Mucosa of rectum (tissue), 2 donors: ENCODE results near the gene MLST8.
"Not testable (repeated sequence)": the region's sequence is repeated elsewhere in the genome, so short reads cannot be mapped to it uniquely, and the experiment has no call there.

Source experiments
- H3K27ac ChIP-seq, 2 donors: one replicate each; pipeline ENCODE4 v1.7.0; 2013; ENCODE audit warnings: inconsistent platforms in 2 of 2, low read depth in 2 of 2, low read length in 2 of 2
- H3K27me3 ChIP-seq, 2 donors: one replicate each; pipeline ENCODE4 v1.7.0; 2013; ENCODE audit warnings: low read length in 2 of 2; ENCODE audit not compliant: control insufficient read depth in 2 of 2, insufficient read depth in 2 of 2
- H3K36me3 ChIP-seq, 2 donors: one replicate each; pipeline ENCODE4 v1.7.0; 2013; ENCODE audit warnings: low read length in 2 of 2; ENCODE audit not compliant: control insufficient read depth in 2 of 2, insufficient read depth in 2 of 2
- H3K4me1 ChIP-seq, 2 donors: one replicate each; pipeline ENCODE4 v1.7.0; 2013; ENCODE audit warnings: low read length in 2 of 2, mild to moderate bottlenecking in 1 of 2; ENCODE audit not compliant: control insufficient read depth in 2 of 2, insufficient read depth in 2 of 2
- H3K4me3 ChIP-seq, 2 donors: one replicate each; pipeline ENCODE4 v1.7.0; 2013; ENCODE audit warnings: low read length in 2 of 2
- H3K9ac ChIP-seq, 2 donors: one replicate each; pipeline ENCODE4 v1.7.0; 2013; ENCODE audit warnings: low read length in 2 of 2, low read depth in 1 of 2, mild to moderate bottlenecking in 1 of 2
- H3K9me3 ChIP-seq, 2 donors: one replicate each; pipeline ENCODE4 v1.7.0; 2013; ENCODE audit warnings: low read length in 2 of 2; ENCODE audit not compliant: control insufficient read depth in 2 of 2
- donor health status: healthy.
- donor health status: Normal muscosa, but diverticular disease.

MLST8 gene

GRCh38 chr16:2244926-2245795 lies 39.9 kb downstream of the MLST8 start:
- Histone ChIP-seq H3K27me3 (no peaks in the 10 kb centered on the region), H3K36me3 (peaks cover 26 to 44% of the 10 kb centered on the region in 2 donors), H3K27ac (no peak overlapping the region), H3K4me3 (no peak overlapping the region), H3K9me3 (no peaks in the 10 kb centered on the region), H3K4me1 (peaks cover under 1 to 3% of the 10 kb centered on the region in 2 donors), H3K9ac (no peak overlapping the region)

DNA sequence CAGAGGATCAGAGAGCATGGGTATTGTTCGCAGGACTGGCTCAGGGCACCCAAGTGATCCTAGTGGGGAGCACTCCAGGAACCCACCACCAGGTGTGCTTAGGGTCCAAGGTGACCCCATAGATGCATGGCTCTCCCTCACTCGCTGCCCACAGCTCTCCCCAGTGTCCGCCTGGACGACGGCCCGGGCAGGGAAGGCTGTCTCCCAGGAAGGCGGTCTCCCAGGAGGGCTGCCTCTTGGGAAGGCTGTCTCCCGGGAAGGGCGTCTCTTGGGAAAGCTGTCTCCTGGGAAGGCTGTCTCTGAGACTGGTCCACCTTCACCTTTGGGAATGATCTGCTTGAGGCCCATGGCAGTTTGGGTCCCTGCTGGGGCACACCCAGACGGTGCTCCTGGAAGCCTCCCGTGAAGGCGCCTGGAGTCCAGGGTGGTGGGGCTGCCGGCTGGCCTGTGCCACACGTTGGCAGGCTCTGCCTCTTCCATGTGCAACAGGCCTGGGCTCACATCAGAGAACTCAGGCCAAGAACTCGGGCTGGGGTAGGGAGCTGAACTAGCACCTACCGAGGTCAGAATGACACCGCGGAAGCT lies 41.1 kb downstream of the MLST8 start:
- peaks cover 26 to 44% of the 10 kb centered on the region in 2 donors for H3K36me3 ChIP-seq
- no peaks in the 10 kb centered on the region for H3K27me3 ChIP-seq
- no peaks in the 10 kb centered on the region for H3K9me3 ChIP-seq

GRCh38 chr16:2250652-2251295 lies 45.5 kb downstream of the MLST8 start:
- Histone ChIP-seq H3K9me3 (no peaks in the 10 kb centered on the region), H3K4me3 (peak overlapping the region; percentile 78 to 83), H3K36me3 (peaks cover 28 to 34% of the 10 kb centered on the region in 2 donors), H3K4me1 (peaks cover 11 to 16% of the 10 kb centered on the region in 2 donors), H3K27me3 (no peaks in the 10 kb centered on the region), H3K9ac (peak overlapping the region; percentile 80 to 84), H3K27ac (peak overlapping the region; percentile 89)

More for the DNA sequence above, 41.1 kb downstream of the MLST8 start:
- H3K4me1 ChIP-seq = peaks cover 3 to 9% of the 10 kb centered on the region in 2 donors
- H3K9ac ChIP-seq = no peak overlapping the region
- H3K27ac ChIP-seq = no peak overlapping the region
- H3K4me3 ChIP-seq = no peak overlapping the region

- Histone ChIP-seq H3K4me3 (peak within 1 kb of the TSS; percentile 78 to 83), H3K9me3 (no peaks in the 10 kb centered on the region), H3K9ac (peak within 1 kb of the TSS; percentile 80 to 84), H3K27ac (peak within 1 kb of the TSS; percentile 89), H3K27me3 (no peaks in the 10 kb centered on the region), H3K36me3 (peaks cover 28 to 34% of the 10 kb centered on the region in 2 donors), H3K4me1 (peaks cover 11 to 16% of the 10 kb centered on the region in 2 donors)
Observed at GRCh38 chr16:2251296-2252111, 46.2 kb downstream of the MLST8 start, which contains the start of gene ECI1. TSS of gene ECI1 (minus strand) at chr16:2251587. CDS start at chr16:2251566, 21 bp downstream.

DNA sequence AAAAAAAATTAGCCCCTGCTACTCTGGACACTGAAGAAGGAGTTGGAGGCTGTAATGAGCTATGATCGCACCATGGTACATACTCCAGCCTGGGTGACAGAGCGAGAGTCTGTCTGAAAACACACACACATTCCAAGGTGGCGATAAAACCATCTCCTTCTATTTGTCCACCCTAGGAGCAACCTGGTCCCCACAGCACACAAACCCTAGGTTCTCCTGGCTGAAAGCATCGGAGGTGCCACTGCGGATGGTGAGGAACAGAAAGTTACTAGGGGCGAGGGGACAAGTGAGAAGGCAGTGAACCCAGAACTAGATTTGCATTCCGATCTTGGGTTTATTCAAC lies 47.5 kb downstream of the MLST8 start:
- Histone ChIP-seq H3K36me3 (peaks cover 38 to 43% of the 10 kb centered on the region in 2 donors), H3K4me1 (peaks cover 11 to 16% of the 10 kb centered on the region in 2 donors), H3K27ac (no peak overlapping the region), H3K9ac (no peak overlapping the region), H3K4me3 (no peak overlapping the region), H3K27me3 (no peaks in the 10 kb centered on the region), H3K9me3 (no peaks in the 10 kb centered on the region)

GRCh38 chr16:2253293-2253692 lies 48.0 kb downstream of the MLST8 start:
- Histone ChIP-seq H3K9me3 (no peaks in the 10 kb centered on the region), H3K27ac (no peak overlapping the region), H3K27me3 (no peaks in the 10 kb centered on the region), H3K36me3 (peaks cover 43 to 45% of the 10 kb centered on the region in 2 donors), H3K4me1 (peaks cover 11 to 16% of the 10 kb centered on the region in 2 donors), H3K9ac (no peak overlapping the region), H3K4me3 (no peak overlapping the region)

DNA sequence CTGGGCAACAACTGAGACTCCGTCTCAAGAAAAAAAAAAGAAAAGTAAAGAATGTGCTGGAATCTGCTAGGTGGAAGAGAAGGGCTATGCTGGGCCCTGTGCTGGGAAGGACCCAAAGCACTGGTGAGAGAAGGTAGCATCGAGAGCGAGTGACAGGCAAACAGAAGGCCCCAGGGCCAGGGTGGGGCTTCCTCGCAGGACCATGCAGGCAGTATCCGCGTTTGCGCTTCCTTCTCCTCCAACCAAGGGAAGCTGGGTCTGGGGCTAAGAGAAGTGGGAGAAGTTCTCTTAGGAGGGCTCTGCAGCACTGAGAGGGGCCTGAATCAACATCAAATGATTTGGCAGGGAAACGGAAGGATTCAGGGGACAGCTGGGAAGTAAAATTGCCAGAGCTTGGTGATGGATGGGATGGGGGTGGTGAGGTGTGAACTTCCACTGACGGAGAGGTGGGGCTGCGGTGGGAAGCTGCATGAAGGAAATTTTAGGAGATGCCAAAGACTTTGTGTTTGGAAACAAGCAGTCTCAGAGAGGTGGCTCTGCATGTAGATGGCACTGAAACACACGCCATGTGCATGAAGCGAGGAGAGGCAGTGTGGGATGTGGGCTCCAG lies 51.4 kb downstream of the MLST8 start:
- Histone ChIP-seq H3K4me3 (no peak overlapping the region), H3K4me1 (peaks cover 7% of the 10 kb centered on the region in 2 donors), H3K27ac (no peak overlapping the region), H3K9ac (no peak overlapping the region), H3K27me3 (no peaks in the 10 kb centered on the region), H3K9me3 (no peaks in the 10 kb centered on the region), H3K36me3 (peaks cover 52 to 56% of the 10 kb centered on the region in 2 donors)

- H3K36me3 ChIP-seq = peaks cover 62 to 67% of the 10 kb centered on the region in 2 donors
- H3K27ac ChIP-seq = no peak overlapping the region
- no peak overlapping the region for H3K4me3 ChIP-seq
- H3K9ac ChIP-seq = no peak overlapping the region
- H3K4me1 ChIP-seq = no peaks in the 10 kb centered on the region
- H3K27me3 ChIP-seq = no peaks in the 10 kb centered on the region
- H3K9me3 ChIP-seq = no peaks in the 10 kb centered on the region
Observed at GRCh38 chr16:2257726-2258125, 52.5 kb downstream of the MLST8 start.

DNA sequence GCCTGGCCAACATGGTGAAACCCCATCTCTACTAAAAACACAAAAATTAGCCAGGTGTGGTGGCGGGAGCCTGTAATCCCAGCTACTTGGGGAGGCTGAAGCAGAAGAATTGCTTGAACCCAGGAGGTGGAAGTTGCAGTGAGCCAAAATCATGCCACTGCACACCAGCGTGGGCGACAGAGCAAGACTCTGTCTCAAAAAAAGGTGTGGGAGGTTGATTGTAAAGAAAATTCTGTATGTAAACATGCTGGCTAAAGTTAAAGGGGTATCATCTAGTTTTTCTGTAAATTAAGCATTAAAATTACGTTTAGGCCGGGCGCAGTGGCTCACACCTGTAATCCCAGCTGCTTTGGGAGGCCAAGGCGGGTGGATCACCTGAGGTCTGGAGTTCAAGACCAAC lies 53.3 kb downstream of the MLST8 start:
- not testable (repeated sequence) for H3K4me1 ChIP-seq, H3K9ac ChIP-seq, H3K9me3 ChIP-seq, H3K27me3 ChIP-seq, H3K27ac ChIP-seq, H3K4me3 ChIP-seq
- peaks cover 59 to 70% of the 10 kb centered on the region in 2 donors for H3K36me3 ChIP-seq
